H9 (cell line): ENCODE data around the gene PDK2. TPM values are rescaled to one million over a fixed set of nuclear protein-coding genes. Genes with fewer than 3 reads are reported as not detected.
A peak's percentile ranks its signal among the peaks of the same experiment; 100 is the strongest.

Source experiments
- DNase-seq: peaks from one replicate; pipeline ENCODE4 v3.0.0-alpha.2; 2017
- H2AFZ ChIP-seq: one replicate; pipeline ENCODE4 v1.6.1; 2013; ENCODE audit warnings: mild to moderate bottlenecking, low read length, control low read depth, moderate library complexity
- H2AK5ac ChIP-seq: 2 replicates; pipeline ENCODE4 v1.6.1; 2013; ENCODE audit warnings: low read length, control low read depth, mixed read lengths; ENCODE audit not compliant: insufficient read length
- H2BK120ac ChIP-seq: one replicate; pipeline ENCODE4 v1.6.1; 2013; ENCODE audit warnings: low read depth, mild to moderate bottlenecking, low read length, control low read depth, inconsistent platforms; ENCODE audit not compliant: poor library complexity, severe bottlenecking
- H2BK12ac ChIP-seq: 2 replicates; pipeline ENCODE4 v1.6.1; 2013; ENCODE audit warnings: low read length, control low read depth, mixed read lengths, low read depth; ENCODE audit not compliant: insufficient read length
- H2BK15ac ChIP-seq: 2 replicates; pipeline ENCODE4 v1.6.1; 2013; ENCODE audit warnings: low read depth, low read length, control low read depth
- H2BK20ac ChIP-seq: one replicate; pipeline ENCODE4 v1.6.1; 2013; ENCODE audit warnings: low read depth, mild to moderate bottlenecking, low read length, control low read depth, inconsistent platforms; ENCODE audit not compliant: poor library complexity, severe bottlenecking
- H2BK5ac ChIP-seq: 2 replicates; pipeline ENCODE4 v1.6.1; 2013; ENCODE audit warnings: low read length, control low read depth, mixed read lengths; ENCODE audit not compliant: insufficient read length
- H3K14ac ChIP-seq: 2 replicates; pipeline ENCODE4 v1.6.1; 2013; ENCODE audit warnings: low read length, control low read depth; ENCODE audit not compliant: insufficient read depth
- H3K18ac ChIP-seq: 2 replicates; pipeline ENCODE4 v1.6.1; 2013; ENCODE audit warnings: low read depth, mild to moderate bottlenecking, mixed read lengths, low read length, control low read depth; ENCODE audit not compliant: insufficient read length
- H3K23ac ChIP-seq: 2 replicates; pipeline ENCODE4 v1.6.1; 2013; ENCODE audit warnings: low read length, control low read depth, mixed read lengths, low read depth; ENCODE audit not compliant: insufficient read length
- H3K23me2 ChIP-seq: 2 replicates; pipeline ENCODE4 v1.6.1; 2013; ENCODE audit warnings: low read depth, mild to moderate bottlenecking, mixed read lengths, low read length, control low read depth; ENCODE audit not compliant: insufficient read length, poor library complexity, severe bottlenecking
- H3K27ac ChIP-seq: 2 replicates; pipeline ENCODE4 v1.5.1; 2013; ENCODE audit warnings: low read length, control low read depth, mixed read lengths, low read depth; ENCODE audit not compliant: insufficient read length
- H3K27me3 ChIP-seq: 2 replicates; pipeline ENCODE4 v1.6.1; 2013; ENCODE audit warnings: low read length, control low read depth, inconsistent platforms; ENCODE audit not compliant: insufficient read depth
- H3K4ac ChIP-seq: 2 replicates; pipeline ENCODE4 v1.6.1; 2013; ENCODE audit warnings: low read depth, mild to moderate bottlenecking, control low read depth, inconsistent platforms, low read length, moderate library complexity
- H3K4me1 ChIP-seq: 2 replicates; pipeline ENCODE4 v1.6.1; 2013; ENCODE audit warnings: low read length, control low read depth, inconsistent platforms; ENCODE audit not compliant: insufficient read depth
- H3K4me2 ChIP-seq: 2 replicates; pipeline ENCODE4 v1.6.1; 2013; ENCODE audit warnings: low read length, control low read depth, mixed read lengths; ENCODE audit not compliant: insufficient read length, insufficient read depth
- H3K56ac ChIP-seq: 2 replicates; pipeline ENCODE4 v1.6.1; 2013; ENCODE audit warnings: low read depth, mild to moderate bottlenecking, mixed read lengths, low read length, control low read depth; ENCODE audit not compliant: insufficient read length
- H3K79me1 ChIP-seq: 2 replicates; pipeline ENCODE4 v1.6.1; 2013; ENCODE audit warnings: low read depth, mild to moderate bottlenecking, moderate library complexity, low read length, control low read depth, inconsistent platforms; ENCODE audit not compliant: insufficient read depth, poor library complexity, severe bottlenecking
- H3K79me2 ChIP-seq: 2 replicates; pipeline ENCODE4 v1.6.1; 2013; ENCODE audit warnings: low read length, control low read depth, inconsistent platforms; ENCODE audit not compliant: insufficient read depth
- H3K9ac ChIP-seq: 2 replicates; pipeline ENCODE4 v1.6.1; 2013; ENCODE audit warnings: low read length, control low read depth, mixed read lengths; ENCODE audit not compliant: insufficient read length; ENCODE audit errors: extremely low read depth
- H3K9me3 ChIP-seq: one replicate; pipeline ENCODE4 v1.6.1; 2013; ENCODE audit warnings: low read depth, low read length, inconsistent platforms; ENCODE audit not compliant: control insufficient read depth
- H3T11ph ChIP-seq: one replicate; pipeline ENCODE4 v1.6.1; 2013; ENCODE audit warnings: mild to moderate bottlenecking, low read length, control low read depth, inconsistent platforms
- H4K20me1 ChIP-seq: one replicate; pipeline ENCODE4 v1.6.1; 2013; ENCODE audit not compliant: control insufficient read depth, insufficient read length, insufficient read depth
- H4K5ac ChIP-seq: 2 replicates; pipeline ENCODE4 v1.6.1; 2013; ENCODE audit warnings: low read depth, mild to moderate bottlenecking, mixed read lengths, low read length, control low read depth; ENCODE audit not compliant: insufficient read length
- H4K8ac ChIP-seq: replicated peaks from 2 replicates; pipeline ENCODE4 v1.6.1; 2013; ENCODE audit warnings: low read length, control low read depth, mixed read lengths, low read depth; ENCODE audit not compliant: insufficient read length
- H4K91ac ChIP-seq: 2 replicates; pipeline ENCODE4 v1.6.1; 2013; ENCODE audit warnings: low read depth, mild to moderate bottlenecking, moderate library complexity, mixed read lengths, low read length, control low read depth; ENCODE audit not compliant: insufficient read length
- H3K27ac Mint-ChIP-seq, 3 experiments: 2 replicates in 2 of 3; 3 replicates in 1 of 3; pipeline ENCODE4 v1.8.0; 2020 to 2021; ENCODE audit warnings: mixed read lengths in 3 of 3, mild to moderate bottlenecking in 1 of 3, moderate library complexity in 1 of 3
- H3K27me3 Mint-ChIP-seq: 2 replicates; pipeline ENCODE4 v1.8.0; 2021; ENCODE audit warnings: low read depth, mild to moderate bottlenecking, moderate library complexity, mixed read lengths
- H3K36me3 Mint-ChIP-seq, 3 experiments: 2 replicates in 2 of 3; 3 replicates in 1 of 3; pipeline ENCODE4 v1.8.0; 2020 to 2021; ENCODE audit warnings: low read depth in 3 of 3, mixed read lengths in 3 of 3; ENCODE audit not compliant: insufficient read depth in 1 of 3
- H3K4me1 Mint-ChIP-seq, 2 experiments: 2 replicates each; pipeline ENCODE4 v1.8.0; 2020; ENCODE audit warnings: mixed read lengths in 2 of 2
- H3K4me3 Mint-ChIP-seq, 2 experiments: 2 replicates in 1 of 2; 3 replicates in 1 of 2; pipeline ENCODE4 v1.8.0; 2020 to 2021; ENCODE audit warnings: mild to moderate bottlenecking in 2 of 2, mixed read lengths in 2 of 2, moderate library complexity in 1 of 2
- H3K9me3 Mint-ChIP-seq, 2 experiments: 2 replicates in 1 of 2; 3 replicates in 1 of 2; pipeline ENCODE4 v1.8.0; 2020; ENCODE audit warnings: mild to moderate bottlenecking in 2 of 2, mixed read lengths in 2 of 2, moderate library complexity in 1 of 2
- WGBS: extraction: QIAGEN DNeasy Blood & Tissue Kit; methylation state at CpG from one replicate; pipeline ENCODE4 v1.1.7; 2013; ENCODE audit warnings: missing lambda C conversion rate, low lambda C conversion rate, mixed read lengths; ENCODE audit not compliant: insufficient read length; ENCODE audit errors: extremely low coverage; 5-methylcytosine and 5-hydroxymethylcytosine counted together
- total RNA-seq: library from RNA; stranded (reverse); gene quantifications from 2 replicates; pipeline ENCODE4 v1.2.1, GENCODE V29; 2021
- TF ChIP-seq, protein P1 (sequence below): fragments of 200-600 bp; sonication (generic); conservative IDR thresholded peaks from 3 replicates; pipeline ENCODE4 v1.8.0; 2021; ENCODE audit warnings: antibody characterized with exemption, mild to moderate bottlenecking

The PDK2 gene
- total RNA-seq, 1 experiment from 2014 or later: 19.9 TPM

DNA sequence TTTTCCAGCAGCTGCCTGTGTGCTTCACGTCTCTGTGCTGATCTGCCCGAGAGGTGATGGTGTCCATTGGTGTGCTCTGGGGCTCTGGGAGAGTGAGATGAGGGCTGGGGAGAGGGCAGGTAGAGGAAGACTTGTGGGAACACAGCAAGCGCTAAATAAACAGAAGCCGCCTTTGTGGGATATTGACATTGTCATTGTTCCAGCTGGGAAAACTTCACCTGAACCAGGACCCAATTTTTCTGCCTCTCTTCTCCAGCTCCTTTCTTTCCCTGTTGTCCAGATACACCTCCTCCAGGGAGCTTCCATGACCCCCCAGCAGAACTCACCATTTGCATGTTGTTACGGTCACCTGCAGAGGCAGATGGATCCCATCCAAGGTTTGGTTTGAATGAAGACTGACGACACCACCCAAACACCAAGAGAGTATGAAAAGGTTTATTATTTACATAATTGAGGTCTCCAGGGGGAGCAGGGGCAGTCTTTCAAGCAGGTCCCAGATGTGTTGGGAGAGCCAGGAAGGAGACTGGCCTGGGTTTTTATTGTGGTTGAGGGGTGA lies 42.8 kb upstream of the PDK2 start:
- Histone ChIP-seq H3K9ac (no peak overlapping the region), H2BK5ac (no peak overlapping the region), H2BK20ac (no peak overlapping the region), H3K23ac (no peak overlapping the region), H2BK120ac (no peak overlapping the region), H2AK5ac (no peak overlapping the region), H3K79me2 (no peaks in the 10 kb centered on the region), H3K79me1 (no peaks in the 10 kb centered on the region), H3K23me2 (peaks cover 15% of the 10 kb centered on the region), H3K4me1 (peaks cover 15% of the 10 kb centered on the region), H3K9me3 (no peaks in the 10 kb centered on the region), H4K91ac (no peak overlapping the region), H4K5ac (no peak overlapping the region), H3K56ac (no peak overlapping the region), H3K27me3 (no peaks in the 10 kb centered on the region), H3K18ac (no peak overlapping the region), H4K8ac (no peak overlapping the region), H2BK12ac (no peak overlapping the region), H3K27ac (no peak overlapping the region), H3K4ac (no peak overlapping the region), H2BK15ac (no peak overlapping the region), H4K20me1 (no peaks in the 10 kb centered on the region), H3K14ac (no peak overlapping the region), H3K4me2 (no peak overlapping the region), H2AFZ (no peak overlapping the region), H3T11ph (no peak overlapping the region)
- TF ChIP-seq, protein P1, sequence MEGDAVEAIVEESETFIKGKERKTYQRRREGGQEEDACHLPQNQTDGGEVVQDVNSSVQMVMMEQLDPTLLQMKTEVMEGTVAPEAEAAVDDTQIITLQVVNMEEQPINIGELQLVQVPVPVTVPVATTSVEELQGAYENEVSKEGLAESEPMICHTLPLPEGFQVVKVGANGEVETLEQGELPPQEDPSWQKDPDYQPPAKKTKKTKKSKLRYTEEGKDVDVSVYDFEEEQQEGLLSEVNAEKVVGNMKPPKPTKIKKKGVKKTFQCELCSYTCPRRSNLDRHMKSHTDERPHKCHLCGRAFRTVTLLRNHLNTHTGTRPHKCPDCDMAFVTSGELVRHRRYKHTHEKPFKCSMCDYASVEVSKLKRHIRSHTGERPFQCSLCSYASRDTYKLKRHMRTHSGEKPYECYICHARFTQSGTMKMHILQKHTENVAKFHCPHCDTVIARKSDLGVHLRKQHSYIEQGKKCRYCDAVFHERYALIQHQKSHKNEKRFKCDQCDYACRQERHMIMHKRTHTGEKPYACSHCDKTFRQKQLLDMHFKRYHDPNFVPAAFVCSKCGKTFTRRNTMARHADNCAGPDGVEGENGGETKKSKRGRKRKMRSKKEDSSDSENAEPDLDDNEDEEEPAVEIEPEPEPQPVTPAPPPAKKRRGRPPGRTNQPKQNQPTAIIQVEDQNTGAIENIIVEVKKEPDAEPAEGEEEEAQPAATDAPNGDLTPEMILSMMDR: no peak
- peaks cover 11% of the 10 kb centered on the region for H3K27me3 Mint-ChIP-seq
- peak; percentile 30 for DNase-seq
- no peak overlapping the region for H3K4me3 Mint-ChIP-seq
- no peaks in the 10 kb centered on the region; a peak in 1 of 7 replicates for H3K36me3 Mint-ChIP-seq
- peaks cover 60 to 67% of the 10 kb centered on the region in 2 experiments for H3K4me1 Mint-ChIP-seq
- WGBS: no CpG with 5 or more reads among the region's 6 CpGs
- H3K9me3 Mint-ChIP-seq: no peaks in the 10 kb centered on the region
- no peak overlapping the region for H3K27ac Mint-ChIP-seq
